ENCODE data around the gene TTC31.

The TTC31 gene

GRCh38 chr2:74488643-74489481 lies 6.0 kb downstream of the TTC31 start:
- no peak for DNase-seq

GRCh38 chr2:74489906-74490305 lies 7.0 kb downstream of the TTC31 start:
- DNase-seq, result no peak

GRCh38 chr2:74491648-74492544 lies 9.0 kb downstream of the TTC31 start:
- no peak for DNase-seq

GRCh38 chr2:74493546-74493945 lies 10.7 kb downstream of the TTC31 start:
- DNase-seq, result no peak

GRCh38 chr2:74495440-74495839 lies 12.6 kb downstream of the TTC31 start:
- no peak for DNase-seq

GRCh38 chr2:74496997-74497776 lies 14.3 kb downstream of the TTC31 start:
- DNase-seq, result no peak

GRCh38 chr2:74497777-74498499 lies 15.1 kb downstream of the TTC31 start:
- peak; percentile 37 for DNase-seq

- DNase-seq, result no peak
Measured at GRCh38 chr2:74498500-74499266, 15.8 kb downstream of the TTC31 start.

GRCh38 chr2:74499267-74499939 lies 16.5 kb downstream of the TTC31 start, which contains the start of gene LBX2:
Gene LBX2, minus strand, starts transcription at chr2:74499603. Its CDS starts 66 bp downstream, at chr2:74499537.
- DNase-seq, result peak; percentile 49

GRCh38 chr2:74499940-74500577 lies 17.2 kb downstream of the TTC31 start:
- no peak for DNase-seq

GRCh38 chr2:74500578-74500946 lies 17.7 kb downstream of the TTC31 start:
- DNase-seq, result no peak

GRCh38 chr2:74501335-74502071 lies 18.6 kb downstream of the TTC31 start:
- no peak for DNase-seq

- no peak for DNase-seq
Measured at GRCh38 chr2:74502147-74502719, 19.4 kb downstream of the TTC31 start.

GRCh38 chr2:74502720-74503505 lies 20.0 kb downstream of the TTC31 start:
- peak; percentile 43 for DNase-seq

- no peak for DNase-seq
Measured at GRCh38 chr2:74503506-74504475, 20.9 kb downstream of the TTC31 start.

GRCh38 chr2:74504591-74504990 lies 21.7 kb downstream of the TTC31 start:
- DNase-seq, result no peak
